Tibial artery (tissue), 4 donors: ENCODE data around the gene GRK4.

Source experiments
- DNase-seq, 2 donors: peaks; one replicate each; pipeline ENCODE4 v3.0.0-alpha.2; 2019
- H3K27ac ChIP-seq, 2 donors: fragments of 200-600 bp; sonication (generic) in 1 of 2; 1 replicate in 1 of 2; 2 replicates in 1 of 2; pipeline ENCODE4 v1.5.1; 2018 to 2019; ENCODE audit warnings: mild to moderate bottlenecking in 1 of 2
- H3K27me3 ChIP-seq, 2 donors: fragments of 200-600 bp; sonication (generic) in 1 of 2; one replicate each; pipeline versions ENCODE4 v1.5.1 to v1.6.0; 2016 to 2019
- H3K36me3 ChIP-seq, 3 donors: fragments of 200-600 bp; sonication (generic) in 2 of 3; one replicate each; pipeline ENCODE4 v1.5.1; 2016 to 2019; ENCODE audit warnings: mild to moderate bottlenecking in 2 of 3
- H3K4me1 ChIP-seq, 4 donors: fragments of 200-600 bp; sonication (generic) in 2 of 4; 1 replicate in 3 of 4; 2 replicates in 1 of 4; pipeline ENCODE4 v1.5.1; 2016 to 2019
- H3K4me3 ChIP-seq, 2 donors: fragments of 200-600 bp; sonication (generic) in 1 of 2; 1 replicate in 1 of 2; 2 replicates in 1 of 2; pipeline ENCODE4 v1.5.1; 2018 to 2019; ENCODE audit warnings: mild to moderate bottlenecking in 2 of 2
- H3K9me3 ChIP-seq, 3 donors: fragments of 200-600 bp; sonication (generic) in 1 of 3; one replicate each; pipeline ENCODE4 v1.5.1; 2016 to 2019
- intact Hi-C: fragments of 100-400 bp; cut with DNase I; formaldehyde crosslinking; loops from one replicate; pipeline ENCODE4 v1.15.0; 2023; ENCODE audit warnings: low total_unique reads
- TF ChIP-seq, protein P1 (sequence below), 2 experiments: fragments of 200-600 bp in 1 of 2; fragments of 450-650 bp in 1 of 2; IDR thresholded peaks; one replicate each; pipeline ENCODE4 v1.5.1; 2017 to 2019; ENCODE audit warnings: antibody characterized with exemption in 2 of 2, mild to moderate bottlenecking in 1 of 2, moderate library complexity in 1 of 2

Gene GRK4

DNA sequence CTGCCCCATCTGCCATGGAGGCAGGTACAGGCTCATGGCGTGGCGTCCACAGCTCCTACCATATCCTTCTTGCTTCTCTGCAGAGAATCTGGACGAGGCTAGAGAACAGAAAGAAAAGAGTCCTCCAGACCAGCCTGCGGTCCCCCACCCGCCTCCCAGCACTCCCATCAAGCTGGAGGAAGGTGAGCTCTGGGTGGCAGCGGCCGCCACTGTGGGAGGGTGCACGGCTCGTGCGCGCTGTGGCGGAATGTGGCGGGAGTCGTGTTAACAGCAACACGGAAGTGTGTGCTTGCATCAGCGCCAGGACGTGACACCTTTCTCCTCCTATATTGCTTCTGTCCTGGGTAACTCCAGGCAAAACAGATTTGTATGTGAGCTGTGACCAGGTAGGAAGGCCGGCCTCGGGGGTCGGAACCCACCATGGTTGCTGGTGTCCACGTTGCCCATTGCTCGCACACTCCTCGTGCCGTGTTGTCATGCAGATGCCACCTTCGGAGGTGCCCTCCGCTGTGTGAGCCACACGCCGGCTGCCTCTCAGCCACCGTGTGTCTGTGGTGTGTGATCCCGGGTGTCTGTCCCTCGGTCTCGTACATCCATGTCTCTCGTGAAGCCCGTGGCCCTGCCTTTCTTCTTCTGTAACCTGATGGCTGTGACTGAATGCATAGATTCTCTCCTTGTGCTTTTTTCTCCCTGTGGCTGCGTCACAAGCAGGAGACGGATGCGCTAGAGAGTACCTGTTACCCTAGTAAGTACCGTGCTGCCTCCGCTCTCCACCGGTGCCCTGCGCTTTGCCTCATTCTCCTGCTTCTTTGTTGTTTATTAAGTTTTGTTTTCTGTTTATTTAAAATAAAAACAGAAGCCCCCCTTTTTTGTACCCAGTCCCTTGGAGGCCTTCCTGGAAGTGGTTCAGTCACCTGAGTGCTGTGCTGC, 37.2 kb upstream of the GRK4 start:
- TF ChIP-seq, protein P1, sequence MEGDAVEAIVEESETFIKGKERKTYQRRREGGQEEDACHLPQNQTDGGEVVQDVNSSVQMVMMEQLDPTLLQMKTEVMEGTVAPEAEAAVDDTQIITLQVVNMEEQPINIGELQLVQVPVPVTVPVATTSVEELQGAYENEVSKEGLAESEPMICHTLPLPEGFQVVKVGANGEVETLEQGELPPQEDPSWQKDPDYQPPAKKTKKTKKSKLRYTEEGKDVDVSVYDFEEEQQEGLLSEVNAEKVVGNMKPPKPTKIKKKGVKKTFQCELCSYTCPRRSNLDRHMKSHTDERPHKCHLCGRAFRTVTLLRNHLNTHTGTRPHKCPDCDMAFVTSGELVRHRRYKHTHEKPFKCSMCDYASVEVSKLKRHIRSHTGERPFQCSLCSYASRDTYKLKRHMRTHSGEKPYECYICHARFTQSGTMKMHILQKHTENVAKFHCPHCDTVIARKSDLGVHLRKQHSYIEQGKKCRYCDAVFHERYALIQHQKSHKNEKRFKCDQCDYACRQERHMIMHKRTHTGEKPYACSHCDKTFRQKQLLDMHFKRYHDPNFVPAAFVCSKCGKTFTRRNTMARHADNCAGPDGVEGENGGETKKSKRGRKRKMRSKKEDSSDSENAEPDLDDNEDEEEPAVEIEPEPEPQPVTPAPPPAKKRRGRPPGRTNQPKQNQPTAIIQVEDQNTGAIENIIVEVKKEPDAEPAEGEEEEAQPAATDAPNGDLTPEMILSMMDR (IDR thresholded peaks at IDR 0.05): no peak
- Histone ChIP-seq H3K27ac (no peak overlapping the region), H3K4me3 (no peak overlapping the region), H3K4me1 (peaks cover 0 to 7% (median 0%) of the 10 kb centered on the region in 4 donors), H3K36me3 (peaks cover 32 to 91% (median 86%) of the 10 kb centered on the region in 3 donors), H3K9me3 (no peaks in the 10 kb centered on the region), H3K27me3 (no peaks in the 10 kb centered on the region)
- intact Hi-C loops: no loop called here
- peak; percentile 18 to 62 for DNase-seq

DNA sequence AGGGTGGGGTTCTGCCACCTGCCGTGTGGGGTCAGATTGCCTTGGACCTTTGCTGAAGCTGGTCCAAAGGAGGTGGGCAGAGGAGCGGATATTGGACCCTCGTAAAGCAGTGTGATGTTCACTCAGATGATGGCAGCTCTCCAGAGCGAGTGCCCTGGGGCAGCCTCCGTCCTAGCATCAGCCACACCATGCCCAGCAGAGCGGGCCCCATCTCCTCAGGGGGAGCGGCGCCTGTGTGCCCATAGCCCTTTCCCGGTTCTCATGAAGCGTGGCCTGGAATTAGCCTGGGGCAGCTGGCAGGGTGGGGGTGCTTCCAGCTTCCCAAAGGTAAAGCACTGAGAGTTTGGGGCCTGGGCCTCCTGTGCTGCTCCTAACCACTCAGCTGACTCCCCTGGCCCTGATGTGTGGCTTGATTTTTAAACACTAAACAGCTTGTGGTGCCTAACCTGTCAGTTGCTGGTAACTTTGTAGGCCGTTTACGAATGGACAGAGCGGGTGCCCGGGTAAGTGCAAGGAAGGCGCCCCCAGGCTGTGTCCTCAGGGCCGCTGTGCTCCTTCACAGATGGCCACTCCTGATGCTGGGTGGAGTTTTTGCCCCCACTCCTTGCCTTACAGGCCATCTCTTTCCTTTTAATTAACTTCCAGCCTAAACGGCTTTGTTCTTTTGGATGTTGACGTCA, 36.2 kb upstream of the GRK4 start:
- peaks cover 0 to 10% (median 0%) of the 10 kb centered on the region in 4 donors for H3K4me1 ChIP-seq
- TF ChIP-seq, protein P1 (IDR thresholded peaks at IDR 0.05): no peak
- peaks cover 32 to 100% (median 88%) of the 10 kb centered on the region in 3 donors for H3K36me3 ChIP-seq
- H3K27ac ChIP-seq: no peak overlapping the region
- no peak overlapping the region for H3K4me3 ChIP-seq
- no peaks in the 10 kb centered on the region for H3K27me3 ChIP-seq
- intact Hi-C loops: no loop called here
- DNase-seq: peak; percentile 11 to 56
- no peaks in the 10 kb centered on the region for H3K9me3 ChIP-seq

DNA sequence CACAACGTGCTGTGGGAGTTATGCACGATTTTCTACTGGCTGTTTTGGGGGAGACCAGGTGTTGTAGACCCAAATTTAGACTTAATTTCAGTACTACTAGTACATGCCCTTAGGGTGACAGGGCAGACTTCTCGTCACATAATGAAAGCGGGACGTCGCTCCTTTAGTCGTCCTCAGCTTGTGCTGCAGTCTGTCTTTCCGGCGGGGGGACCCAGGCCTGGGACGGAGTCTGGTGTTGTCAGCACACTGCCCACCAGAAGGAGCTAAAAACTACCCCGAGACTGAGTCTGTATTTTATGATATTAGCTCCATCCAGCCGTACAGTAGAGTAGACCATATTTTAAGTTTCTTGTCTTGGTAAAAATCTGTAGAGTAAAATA, 35.7 kb upstream of the GRK4 start:
- peaks cover 30 to 99% (median 82%) of the 10 kb centered on the region in 3 donors for H3K36me3 ChIP-seq
- no peaks in the 10 kb centered on the region for H3K9me3 ChIP-seq
- peaks cover 0 to 15% (median 0%) of the 10 kb centered on the region in 4 donors for H3K4me1 ChIP-seq
- H3K4me3 ChIP-seq: no peak overlapping the region
- intact Hi-C loops: no loop called here
- H3K27ac ChIP-seq: no peak overlapping the region
- TF ChIP-seq, protein P1 (IDR thresholded peaks at IDR 0.05): no peak
- no peaks in the 10 kb centered on the region for H3K27me3 ChIP-seq
- peak; percentile 12 to 20 for DNase-seq

DNA sequence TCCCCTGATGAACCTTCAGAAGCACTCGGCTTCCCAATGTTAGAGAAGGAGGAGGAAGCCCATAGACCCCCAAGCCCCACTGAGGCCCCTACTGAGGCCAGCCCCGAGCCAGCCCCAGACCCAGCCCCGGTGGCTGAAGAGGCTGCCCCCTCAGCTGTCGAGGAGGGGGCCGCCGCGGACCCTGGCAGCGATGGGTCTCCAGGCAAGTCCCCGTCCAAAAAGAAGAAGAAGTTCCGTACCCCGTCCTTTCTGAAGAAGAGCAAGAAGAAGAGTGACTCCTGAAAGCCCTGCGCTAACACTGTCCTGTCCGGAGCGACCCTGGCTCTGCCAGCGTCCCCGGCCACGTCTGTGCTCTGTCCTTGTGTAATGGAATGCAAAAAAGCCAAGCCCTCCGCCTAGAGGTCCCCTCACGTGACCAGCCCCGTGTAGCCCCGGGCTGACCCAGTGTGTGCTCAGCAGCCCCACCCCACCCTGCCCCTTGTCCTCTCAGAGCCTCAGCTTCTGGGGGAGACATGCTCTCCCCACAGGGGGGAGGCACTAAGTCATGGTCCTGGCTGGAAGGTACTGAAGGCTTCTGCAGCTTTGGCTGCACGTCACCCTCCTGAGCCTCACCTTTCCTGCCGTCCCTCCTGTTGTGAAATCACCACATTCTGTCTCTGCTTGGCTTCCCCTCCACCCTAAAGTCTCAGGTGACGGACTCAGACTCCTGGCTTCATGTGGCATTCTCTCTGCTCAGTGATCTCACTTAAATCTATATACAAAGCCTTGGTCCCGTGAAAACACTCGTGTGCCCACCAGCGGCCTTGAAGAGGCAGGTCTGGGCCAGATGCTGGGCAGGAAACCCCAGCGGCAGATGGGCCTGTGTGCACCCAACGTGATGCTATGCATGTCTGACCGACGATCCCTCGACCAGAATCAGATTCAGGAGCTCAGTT, 34.9 kb upstream of the GRK4 start:
- H3K9me3 ChIP-seq: no peaks in the 10 kb centered on the region
- H3K4me3 ChIP-seq: no peak overlapping the region
- TF ChIP-seq, protein P1 (IDR thresholded peaks at IDR 0.05): no peak
- intact Hi-C loops: no loop called here
- H3K4me1 ChIP-seq: peaks cover 0 to 22% (median 4%) of the 10 kb centered on the region in 4 donors
- no peaks in the 10 kb centered on the region for H3K27me3 ChIP-seq
- peak; percentile 16 to 53 for DNase-seq
- H3K36me3 ChIP-seq: peaks cover 24 to 94% (median 74%) of the 10 kb centered on the region in 3 donors
- H3K27ac ChIP-seq: no peak overlapping the region

DNA sequence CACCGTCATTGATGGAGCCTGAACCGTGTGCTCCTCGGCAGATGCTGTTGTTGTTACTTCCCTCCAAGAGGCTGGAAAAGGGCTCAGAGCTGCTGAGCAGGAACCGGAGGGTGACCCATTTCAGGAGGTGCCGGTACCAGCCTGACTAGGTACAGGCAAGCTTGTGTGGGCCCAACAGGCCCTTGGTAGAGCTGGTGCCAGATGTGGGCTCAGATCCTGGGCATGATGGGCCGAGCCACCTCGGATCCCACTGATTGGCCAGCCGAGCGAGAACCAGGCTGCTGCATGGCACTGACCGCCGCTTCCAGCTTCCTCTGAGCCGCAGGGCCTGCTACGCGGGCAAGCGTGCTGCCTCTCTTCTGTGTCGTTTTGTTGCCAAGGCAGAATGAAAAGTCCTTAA, 33.9 kb upstream of the GRK4 start:
- Histone ChIP-seq H3K4me3 (no peak overlapping the region), H3K4me1 (peaks cover 0 to 27% (median 9%) of the 10 kb centered on the region in 4 donors), H3K9me3 (no peaks in the 10 kb centered on the region), H3K27ac (no peak overlapping the region), H3K36me3 (peaks cover 24 to 84% (median 64%) of the 10 kb centered on the region in 3 donors), H3K27me3 (no peaks in the 10 kb centered on the region)
- TF ChIP-seq, protein P1 (IDR thresholded peaks at IDR 0.05): no peak
- DNase-seq: peak; percentile 19 to 51
- intact Hi-C loops: no loop called here
